Measurements from ENCODE around the gene LPCAT3. TPM values are rescaled to one million over a fixed set of nuclear protein-coding genes. Genes with fewer than 3 reads are reported as not detected.

LPCAT3 gene
- total RNA-seq, 1 experiment from 2014 or later: 45.8 TPM

DNA sequence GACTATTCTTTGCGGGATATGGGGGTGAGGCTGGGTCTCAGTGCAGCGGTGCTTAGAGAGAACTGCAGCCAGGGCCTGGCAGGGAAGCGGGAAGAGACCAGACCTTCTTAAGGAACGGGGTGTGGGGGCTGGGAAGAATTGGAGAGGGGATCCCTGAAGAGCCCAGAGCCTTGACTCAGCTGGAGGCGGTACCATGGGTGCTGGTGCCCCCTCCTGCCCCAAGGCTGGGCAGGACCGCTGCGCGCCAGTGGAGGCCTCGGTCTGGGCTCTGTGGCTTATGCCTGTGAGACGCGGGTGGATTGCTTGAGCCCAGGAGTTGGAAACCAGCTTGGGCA, 76.0 kb downstream of the LPCAT3 start:
- intact Hi-C loops (cut with micrococcal nuclease): loop anchor here (10.0 kb wide), 1 partner anchor 103 kb away; no protein-coding TSS in a partner anchor
- POLR2A ChIA-PET: interaction anchor here (2.9 to 6.2 kb wide), 3 partner anchors 9 to 166 kb away, joined by 22 to 106 read pairs (median 77); partner anchors contain the start of genes C1RL, SPSB2 and TPI1

More for the DNA sequence above, 76.0 kb downstream of the LPCAT3 start:
- Histone ChIP-seq H3K9me3 (ENCODE audit: control insufficient read depth in 1 of 2, insufficient read depth in 1 of 2, low read depth in 1 of 2, low read length in 2 of 2) (no peaks in the 10 kb centered on the region), H3K27ac (ENCODE audit: low read depth, low read length) (peak overlapping the region; percentile 99), H3K27me3 (ENCODE audit: insufficient read depth, low read length) (no peaks in the 10 kb centered on the region), H3K4me3 (replicated peaks in 1 of 2; ENCODE audit: low read depth in 1 of 2, low read length in 2 of 2) (no peak overlapping the region), H3K4me1 (ENCODE audit: control insufficient read depth in 1 of 2, insufficient read depth in 2 of 2, low read length in 2 of 2) (peaks cover 21 to 69% of the 10 kb centered on the region in 2 experiments), H2AFZ (ENCODE audit: low read depth, low read length, poor library complexity, severe bottlenecking) (no peak overlapping the region), H3K4me2 (ENCODE audit: low read length) (0 out of 2 replicates have a peak overlapping the region, but pooled peaks have one; percentile 92), H3K9me2 (ENCODE audit: insufficient read depth) (no peaks in the 10 kb centered on the region), H3K9ac (ENCODE audit: low read length) (peak overlapping the region; percentile 88; the same call in 1 of the 2 replicates), H4K20me1 (ENCODE audit: insufficient read depth) (no peaks in the 10 kb centered on the region), H3K36me3 (ENCODE audit: control insufficient read depth in 1 of 2, insufficient read depth in 2 of 2, low read length in 2 of 2) (peaks cover 4 to 9% of the 10 kb centered on the region in 2 experiments; a peak in 2 of 4 replicates), H3K79me2 (ENCODE audit: insufficient read depth, low read length) (peaks cover 21% of the 10 kb centered on the region)
- ATAC-seq (no peak), DNase-seq (ENCODE audit: low read depth, low spot score) (no peak)
- no TSS peak for BruUV-seq (replicated peaks)
- CTCF ChIA-PET: interaction anchor here (6.1 kb wide), 1 partner anchor 20 kb away, joined by 101 read pairs; no protein-coding TSS in a partner anchor
- no peak for TF ChIP-seq EGR1 (IDR thresholded peaks at IDR 0.05; ENCODE audit: low read depth)
- TF ChIP-seq JUND (IDR thresholded peaks at IDR 0.05): no peak
- no peak for TF ChIP-seq EZH2phosphoT487 (IDR thresholded peaks at IDR 0.05; ENCODE audit: borderline replicate concordance)
- TF ChIP-seq YY1 (IDR thresholded peaks at IDR 0.05; ENCODE audit: extremely low read depth, insufficient replicate concordance, low read depth, low read length): no peak
- no peak for TF ChIP-seq POLR2AphosphoS5 (IDR thresholded peaks at IDR 0.05; ENCODE audit: low read depth, low read length)
- TF ChIP-seq RAD21 (IDR thresholded peaks at IDR 0.05; ENCODE audit: low read depth): no peak
- TF ChIP-seq, protein P1, sequence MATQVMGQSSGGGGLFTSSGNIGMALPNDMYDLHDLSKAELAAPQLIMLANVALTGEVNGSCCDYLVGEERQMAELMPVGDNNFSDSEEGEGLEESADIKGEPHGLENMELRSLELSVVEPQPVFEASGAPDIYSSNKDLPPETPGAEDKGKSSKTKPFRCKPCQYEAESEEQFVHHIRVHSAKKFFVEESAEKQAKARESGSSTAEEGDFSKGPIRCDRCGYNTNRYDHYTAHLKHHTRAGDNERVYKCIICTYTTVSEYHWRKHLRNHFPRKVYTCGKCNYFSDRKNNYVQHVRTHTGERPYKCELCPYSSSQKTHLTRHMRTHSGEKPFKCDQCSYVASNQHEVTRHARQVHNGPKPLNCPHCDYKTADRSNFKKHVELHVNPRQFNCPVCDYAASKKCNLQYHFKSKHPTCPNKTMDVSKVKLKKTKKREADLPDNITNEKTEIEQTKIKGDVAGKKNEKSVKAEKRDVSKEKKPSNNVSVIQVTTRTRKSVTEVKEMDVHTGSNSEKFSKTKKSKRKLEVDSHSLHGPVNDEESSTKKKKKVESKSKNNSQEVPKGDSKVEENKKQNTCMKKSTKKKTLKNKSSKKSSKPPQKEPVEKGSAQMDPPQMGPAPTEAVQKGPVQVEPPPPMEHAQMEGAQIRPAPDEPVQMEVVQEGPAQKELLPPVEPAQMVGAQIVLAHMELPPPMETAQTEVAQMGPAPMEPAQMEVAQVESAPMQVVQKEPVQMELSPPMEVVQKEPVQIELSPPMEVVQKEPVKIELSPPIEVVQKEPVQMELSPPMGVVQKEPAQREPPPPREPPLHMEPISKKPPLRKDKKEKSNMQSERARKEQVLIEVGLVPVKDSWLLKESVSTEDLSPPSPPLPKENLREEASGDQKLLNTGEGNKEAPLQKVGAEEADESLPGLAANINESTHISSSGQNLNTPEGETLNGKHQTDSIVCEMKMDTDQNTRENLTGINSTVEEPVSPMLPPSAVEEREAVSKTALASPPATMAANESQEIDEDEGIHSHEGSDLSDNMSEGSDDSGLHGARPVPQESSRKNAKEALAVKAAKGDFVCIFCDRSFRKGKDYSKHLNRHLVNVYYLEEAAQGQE (IDR thresholded peaks at IDR 0.05; ENCODE audit: low read depth): no peak
- no peak for TF ChIP-seq SIN3A (IDR thresholded peaks at IDR 0.05; ENCODE audit: low read depth)
- TF ChIP-seq ELF1 (IDR thresholded peaks at IDR 0.05; ENCODE audit: borderline replicate concordance, low read depth): no peak
- no peak for TF ChIP-seq FOSL1 (IDR thresholded peaks at IDR 0.05; ENCODE audit: low read depth)
- TF ChIP-seq, protein P2, sequence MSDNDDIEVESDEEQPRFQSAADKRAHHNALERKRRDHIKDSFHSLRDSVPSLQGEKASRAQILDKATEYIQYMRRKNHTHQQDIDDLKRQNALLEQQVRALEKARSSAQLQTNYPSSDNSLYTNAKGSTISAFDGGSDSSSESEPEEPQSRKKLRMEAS (IDR thresholded peaks at IDR 0.05): no peak
- no peak for TF ChIP-seq ZFX (IDR thresholded peaks at IDR 0.05)
- TF ChIP-seq, protein P3, sequence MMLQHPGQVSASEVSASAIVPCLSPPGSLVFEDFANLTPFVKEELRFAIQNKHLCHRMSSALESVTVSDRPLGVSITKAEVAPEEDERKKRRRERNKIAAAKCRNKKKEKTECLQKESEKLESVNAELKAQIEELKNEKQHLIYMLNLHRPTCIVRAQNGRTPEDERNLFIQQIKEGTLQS (IDR thresholded peaks at IDR 0.05): no peak
- no peak for TF ChIP-seq ZNF274 (IDR thresholded peaks at IDR 0.05; ENCODE audit: low read depth, low read length)
- TF ChIP-seq, protein P4, sequence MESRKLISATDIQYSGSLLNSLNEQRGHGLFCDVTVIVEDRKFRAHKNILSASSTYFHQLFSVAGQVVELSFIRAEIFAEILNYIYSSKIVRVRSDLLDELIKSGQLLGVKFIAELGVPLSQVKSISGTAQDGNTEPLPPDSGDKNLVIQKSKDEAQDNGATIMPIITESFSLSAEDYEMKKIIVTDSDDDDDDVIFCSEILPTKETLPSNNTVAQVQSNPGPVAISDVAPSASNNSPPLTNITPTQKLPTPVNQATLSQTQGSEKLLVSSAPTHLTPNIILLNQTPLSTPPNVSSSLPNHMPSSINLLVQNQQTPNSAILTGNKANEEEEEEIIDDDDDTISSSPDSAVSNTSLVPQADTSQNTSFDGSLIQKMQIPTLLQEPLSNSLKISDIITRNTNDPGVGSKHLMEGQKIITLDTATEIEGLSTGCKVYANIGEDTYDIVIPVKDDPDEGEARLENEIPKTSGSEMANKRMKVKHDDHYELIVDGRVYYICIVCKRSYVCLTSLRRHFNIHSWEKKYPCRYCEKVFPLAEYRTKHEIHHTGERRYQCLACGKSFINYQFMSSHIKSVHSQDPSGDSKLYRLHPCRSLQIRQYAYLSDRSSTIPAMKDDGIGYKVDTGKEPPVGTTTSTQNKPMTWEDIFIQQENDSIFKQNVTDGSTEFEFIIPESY (IDR thresholded peaks at IDR 0.05; ENCODE audit: extremely low read depth, insufficient replicate concordance, low read length): no peak
- TF ChIP-seq SRF (IDR thresholded peaks at IDR 0.05; ENCODE audit: low read depth): no peak
- TF ChIP-seq CEBPB (IDR thresholded peaks at IDR 0.05; ENCODE audit: low read depth): no peak
- RAD21 ChIA-PET (ENCODE audit: low non-redundant PET in 1 of 2, low total read pairs in 2 of 2, uncharacterized antibody in 2 of 2, unreplicated experiment in 2 of 2): no interaction called here

Measured in HCT116 (cell line).